DOHH2 (cell line): Measurements from ENCODE around the gene PPP1R12C.

Source experiments
- H3F3A ChIP-seq: fragments of 200-600 bp; sonication (generic), shearing (Covaris generic); 2 replicates; pipeline ENCODE4 v1.6.0; 2016; ENCODE audit warnings: antibody characterized with exemption, mild to moderate bottlenecking; ENCODE audit not compliant: control insufficient read depth, insufficient read depth
- H3K27ac ChIP-seq: fragments of 200-600 bp; sonication (generic); 2 replicates; pipeline ENCODE4 v1.5.1; 2014; ENCODE audit warnings: low read depth, mild to moderate bottlenecking, low read length, moderate library complexity
- H3K27me3 ChIP-seq: fragments of 200-600 bp; sonication (generic); 2 replicates; pipeline ENCODE4 v1.6.1; 2014; ENCODE audit warnings: mild to moderate bottlenecking, low read length, mixed read lengths; ENCODE audit not compliant: control insufficient read depth
- H3K36me3 ChIP-seq: fragments of 200-600 bp; sonication (generic); 2 replicates; pipeline ENCODE4 v1.6.1; 2014; ENCODE audit warnings: mild to moderate bottlenecking, low read length, moderate library complexity, mixed read lengths; ENCODE audit not compliant: control insufficient read depth
- H3K4me1 ChIP-seq: fragments of 200-600 bp; sonication (generic); 2 replicates; pipeline ENCODE4 v1.6.1; 2014; ENCODE audit warnings: mild to moderate bottlenecking, low read length, mixed read lengths; ENCODE audit not compliant: control insufficient read depth
- H3K4me2 ChIP-seq: fragments of 200-600 bp; sonication (generic); 2 replicates; pipeline ENCODE4 v1.6.0; 2014; ENCODE audit warnings: mild to moderate bottlenecking, low read length, moderate library complexity
- H3K4me3 ChIP-seq: fragments of 200-600 bp; sonication (generic); 2 replicates; pipeline ENCODE4 v1.5.1; 2014; ENCODE audit warnings: mild to moderate bottlenecking, low read length, mixed read lengths
- H3K79me2 ChIP-seq: fragments of 200-600 bp; sonication (generic); 2 replicates; pipeline ENCODE4 v1.6.1; 2014; ENCODE audit warnings: mild to moderate bottlenecking, low read length, mixed read lengths; ENCODE audit not compliant: control insufficient read depth
- H3K9me2 ChIP-seq: fragments of 200-600 bp; sonication (generic); replicated peaks from 2 replicates; pipeline ENCODE4 v1.6.1; 2014; ENCODE audit warnings: mild to moderate bottlenecking, low read length, mixed read lengths; ENCODE audit not compliant: control insufficient read depth
- H3K9me3 ChIP-seq: fragments of 200-600 bp; sonication (generic); 2 replicates; pipeline ENCODE4 v1.6.1; 2014; ENCODE audit warnings: antibody characterized with exemption, low read length, mixed read lengths; ENCODE audit not compliant: control insufficient read depth, insufficient read depth
- H4K20me1 ChIP-seq: fragments of 200-600 bp; sonication (generic); 2 replicates; pipeline ENCODE4 v1.6.0; 2014; ENCODE audit warnings: low read depth, mild to moderate bottlenecking, antibody characterized with exemption, low read length, moderate library complexity; ENCODE audit not compliant: control insufficient read depth, insufficient read depth
- CTCF ChIP-seq: fragments of 200-600 bp; sonication (generic); IDR thresholded peaks from one replicate; pipeline ENCODE4 v1.5.1; 2014; ENCODE audit warnings: antibody characterized with exemption, mild to moderate bottlenecking, low read depth, low read length; ENCODE audit not compliant: poor library complexity, severe bottlenecking
- EZH2phosphoT487 ChIP-seq: fragments of 200-600 bp; sonication (generic); IDR thresholded peaks from 2 replicates; pipeline ENCODE4 v1.6.1; 2017; ENCODE audit warnings: borderline replicate concordance, mild to moderate bottlenecking, antibody characterized with exemption, low read length, moderate library complexity, mixed read lengths

The PPP1R12C gene

GRCh38 chr19:55133639-55134444 lies 16.4 kb upstream of the PPP1R12C start:
- Histone ChIP-seq H3K27ac (peak overlapping the region; percentile 30; the same call in 1 of the 2 replicates), H3K4me2 (peak overlapping the region; percentile 69)

GRCh38 chr19:55132453-55133129 lies 15.2 kb upstream of the PPP1R12C start:
- Histone ChIP-seq H3F3A (peaks cover 6% of the 10 kb centered on the region), H3K4me1 (peaks cover 26% of the 10 kb centered on the region), H3K36me3 (no peaks in the 10 kb centered on the region), H3K9me2 (no peaks in the 10 kb centered on the region), H3K4me2 (peak overlapping the region; percentile 69), H3K4me3 (no peak overlapping the region), H3K79me2 (no peaks in the 10 kb centered on the region), H3K27ac (no peak overlapping the region), H3K9me3 (no peaks in the 10 kb centered on the region), H3K27me3 (peaks cover 2% of the 10 kb centered on the region; the same call in 1 of the 2 replicates), H4K20me1 (no peaks in the 10 kb centered on the region)
- TF ChIP-seq CTCF (peak; percentile 71), EZH2phosphoT487 (no peak)

More at GRCh38 chr19:55133639-55134444, 16.4 kb upstream of the PPP1R12C start:
- H3K9me2 ChIP-seq, result no peaks in the 10 kb centered on the region
- TF ChIP-seq EZH2phosphoT487 (no peak), CTCF (no peak)
- H3K36me3 ChIP-seq, result no peaks in the 10 kb centered on the region
- H3K4me1 ChIP-seq, result peaks cover 26% of the 10 kb centered on the region
- peaks cover 6% of the 10 kb centered on the region for H3F3A ChIP-seq
- H3K79me2 ChIP-seq, result no peaks in the 10 kb centered on the region
- peaks cover 2% of the 10 kb centered on the region; the same call in 1 of the 2 replicates for H3K27me3 ChIP-seq
- no peaks in the 10 kb centered on the region for H3K9me3 ChIP-seq
- H3K4me3 ChIP-seq, result peak overlapping the region; percentile 38
- H4K20me1 ChIP-seq, result no peaks in the 10 kb centered on the region

- H3K9me3 ChIP-seq, result no peaks in the 10 kb centered on the region
- peaks cover 26% of the 10 kb centered on the region for H3K4me1 ChIP-seq
- H3K4me3 ChIP-seq, result no peak overlapping the region
- H3K4me2 ChIP-seq, result no peak overlapping the region
- H3K79me2 ChIP-seq, result no peaks in the 10 kb centered on the region
- H3K9me2 ChIP-seq, result no peaks in the 10 kb centered on the region
- TF ChIP-seq CTCF, result no peak
- no peak for TF ChIP-seq EZH2phosphoT487
- H3K27ac ChIP-seq, result no peak overlapping the region
- H4K20me1 ChIP-seq, result no peaks in the 10 kb centered on the region
- no peaks in the 10 kb centered on the region for H3K36me3 ChIP-seq
- H3K27me3 ChIP-seq, result peaks cover 2% of the 10 kb centered on the region; the same call in 1 of the 2 replicates
- peaks cover 6% of the 10 kb centered on the region for H3F3A ChIP-seq
Observed at GRCh38 chr19:55131421-55131820, 14.0 kb upstream of the PPP1R12C start.
